Lower lobe of right lung (tissue), 2 donors: Measurements from ENCODE around the gene TXNRD3. TPM values are rescaled to one million over a fixed set of nuclear protein-coding genes. Genes with fewer than 3 reads are reported as not detected.
"Not testable (repeated sequence)": the region's sequence is repeated elsewhere in the genome, so short reads cannot be mapped to it uniquely, and the experiment has no call there.

Experiments
- ATAC-seq, 2 donors: fragments of 200-7000 bp; cut with Tn5 transposase; one replicate each; pipeline ENCODE4 v1.9.1; 2020 to 2022; ENCODE audit warnings: mild to moderate bottlenecking in 2 of 2, moderate library complexity in 2 of 2
- DNase-seq: peaks from one replicate; pipeline ENCODE4 v3.0.0-alpha.2; 2020
- H3K27ac ChIP-seq: fragments of 200-600 bp; one replicate; pipeline ENCODE4 v1.8.0; 2022
- H3K27me3 ChIP-seq: fragments of 200-600 bp; one replicate; pipeline ENCODE4 v1.8.0; 2022; ENCODE audit warnings: low read depth
- H3K36me3 ChIP-seq: fragments of 200-600 bp; one replicate; pipeline ENCODE4 v1.8.0; 2022; ENCODE audit warnings: mild to moderate bottlenecking
- H3K4me1 ChIP-seq: fragments of 200-600 bp; one replicate; pipeline ENCODE4 v1.8.0; 2022
- H3K4me3 ChIP-seq: fragments of 200-600 bp; one replicate; pipeline ENCODE4 v1.8.0; 2022; ENCODE audit warnings: mild to moderate bottlenecking
- H3K9me3 ChIP-seq: fragments of 200-600 bp; one replicate; pipeline ENCODE4 v1.8.0; 2022
- intact Hi-C: fragments of 100-400 bp; cut with DNase I; formaldehyde crosslinking; loops from one replicate; pipeline ENCODE4 v1.11.0; 2022
- total RNA-seq: library from RNA; stranded (reverse); fragmentation: NEBNext Ultra II Directional; extraction: Animal tissue kit (Norgen Biotek cat#: 25700); gene quantifications from one replicate; pipeline ENCODE4 v1.2.1, GENCODE V29; 2021
- TF ChIP-seq, protein P1 (sequence below): fragments of 200-600 bp; IDR thresholded peaks from one replicate; pipeline ENCODE4 v1.8.0; 2022; ENCODE audit warnings: antibody characterized with exemption, mild to moderate bottlenecking
- donor health status: DM: no; HTN: yes; CAD: no; lungs with severe emphysema.

The TXNRD3 gene
- total RNA-seq, 1 donor from 2014 or later: 8.7 TPM

- no peak for ATAC-seq
- no peak for DNase-seq
- Histone ChIP-seq H3K27me3 (no peaks in the 10 kb centered on the region), H3K4me1 (no peaks in the 10 kb centered on the region), H3K27ac (no peak overlapping the region), H3K36me3 (peaks cover 35% of the 10 kb centered on the region), H3K4me3 (no peak overlapping the region), H3K9me3 (no peaks in the 10 kb centered on the region)
- TF ChIP-seq, protein P1, sequence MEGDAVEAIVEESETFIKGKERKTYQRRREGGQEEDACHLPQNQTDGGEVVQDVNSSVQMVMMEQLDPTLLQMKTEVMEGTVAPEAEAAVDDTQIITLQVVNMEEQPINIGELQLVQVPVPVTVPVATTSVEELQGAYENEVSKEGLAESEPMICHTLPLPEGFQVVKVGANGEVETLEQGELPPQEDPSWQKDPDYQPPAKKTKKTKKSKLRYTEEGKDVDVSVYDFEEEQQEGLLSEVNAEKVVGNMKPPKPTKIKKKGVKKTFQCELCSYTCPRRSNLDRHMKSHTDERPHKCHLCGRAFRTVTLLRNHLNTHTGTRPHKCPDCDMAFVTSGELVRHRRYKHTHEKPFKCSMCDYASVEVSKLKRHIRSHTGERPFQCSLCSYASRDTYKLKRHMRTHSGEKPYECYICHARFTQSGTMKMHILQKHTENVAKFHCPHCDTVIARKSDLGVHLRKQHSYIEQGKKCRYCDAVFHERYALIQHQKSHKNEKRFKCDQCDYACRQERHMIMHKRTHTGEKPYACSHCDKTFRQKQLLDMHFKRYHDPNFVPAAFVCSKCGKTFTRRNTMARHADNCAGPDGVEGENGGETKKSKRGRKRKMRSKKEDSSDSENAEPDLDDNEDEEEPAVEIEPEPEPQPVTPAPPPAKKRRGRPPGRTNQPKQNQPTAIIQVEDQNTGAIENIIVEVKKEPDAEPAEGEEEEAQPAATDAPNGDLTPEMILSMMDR: no peak
- intact Hi-C loops: no loop called here
Observed at GRCh38 chr3:126630020-126630419, 24.9 kb downstream of the TXNRD3 start.

- intact Hi-C loops, ATAC-seq, H3K9me3 ChIP-seq, H3K27me3 ChIP-seq, DNase-seq, H3K27ac ChIP-seq, H3K4me3 ChIP-seq, H3K4me1 ChIP-seq: not testable (repeated sequence)
- peaks cover 27% of the 10 kb centered on the region for H3K36me3 ChIP-seq
Observed at GRCh38 chr3:126625735-126626134, 29.2 kb downstream of the TXNRD3 start.

DNA sequence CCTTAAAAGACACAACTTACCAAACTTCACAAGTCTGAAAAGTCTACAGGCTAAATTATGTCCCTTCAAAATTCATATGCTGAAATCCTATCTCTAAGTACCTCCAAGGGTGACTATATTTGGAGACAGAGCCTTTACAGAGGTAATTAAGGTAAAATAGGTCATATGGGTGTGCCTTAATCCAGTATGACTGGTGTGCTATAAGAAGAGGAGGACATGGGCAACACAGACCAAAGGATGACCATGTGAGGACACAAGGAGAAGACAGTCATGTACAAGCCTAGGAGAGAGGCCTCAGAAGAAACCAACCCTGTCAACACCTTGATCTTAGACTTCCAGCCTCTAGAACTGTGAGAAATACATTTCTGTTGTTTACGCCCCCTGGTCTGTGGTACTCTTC is 32.2 kb downstream of the TXNRD3 start:
- TF ChIP-seq, protein P1: no peak
- H3K27me3 ChIP-seq: no peaks in the 10 kb centered on the region
- H3K4me3 ChIP-seq: no peak overlapping the region
- intact Hi-C loops: no loop called here
- H3K9me3 ChIP-seq: no peaks in the 10 kb centered on the region
- H3K27ac ChIP-seq: no peak overlapping the region
- ATAC-seq (no peak), DNase-seq (no peak)
- H3K36me3 ChIP-seq: peaks cover 23% of the 10 kb centered on the region
- no peaks in the 10 kb centered on the region for H3K4me1 ChIP-seq

- intact Hi-C loops: no loop called here
- DNase-seq: no peak
Observed at GRCh38 chr3:126621627-126622345, 33.1 kb downstream of the TXNRD3 start.

DNA sequence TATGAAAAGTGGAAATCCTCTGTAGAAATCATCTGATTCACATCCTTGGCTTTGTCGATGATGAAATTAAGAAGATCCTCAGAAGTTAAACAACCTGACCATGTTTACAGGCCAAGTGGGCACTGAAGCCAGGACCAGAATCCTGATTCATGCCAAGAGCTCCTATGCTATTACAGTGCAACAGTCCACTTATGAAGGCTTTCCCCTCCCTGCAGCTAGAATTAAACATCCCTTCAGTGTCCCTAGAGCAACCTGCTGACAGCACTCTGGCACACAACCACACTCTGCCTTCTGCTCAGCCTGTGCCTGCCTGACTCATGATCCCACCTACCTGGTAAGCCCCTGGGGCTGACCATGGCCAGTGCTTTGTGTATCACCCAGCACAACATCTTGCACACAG is 33.8 kb downstream of the TXNRD3 start:
- ATAC-seq: no peak
- H3K4me3 ChIP-seq: no peak overlapping the region
- TF ChIP-seq, protein P1: no peak
- H3K27ac ChIP-seq: no peak overlapping the region
- H3K27me3 ChIP-seq: no peaks in the 10 kb centered on the region
- intact Hi-C loops: no loop called here
- DNase-seq: no peak
- H3K9me3 ChIP-seq: no peaks in the 10 kb centered on the region
- no peaks in the 10 kb centered on the region for H3K4me1 ChIP-seq
- peaks cover 12% of the 10 kb centered on the region for H3K36me3 ChIP-seq

More at GRCh38 chr3:126621627-126622345, 33.1 kb downstream of the TXNRD3 start:
- TF ChIP-seq, protein P1: no peak
- H3K9me3 ChIP-seq: no peaks in the 10 kb centered on the region
- H3K27ac ChIP-seq: no peak overlapping the region
- no peaks in the 10 kb centered on the region for H3K4me1 ChIP-seq
- ATAC-seq: no peak
- H3K36me3 ChIP-seq: peaks cover 15% of the 10 kb centered on the region
- no peaks in the 10 kb centered on the region for H3K27me3 ChIP-seq
- no peak overlapping the region for H3K4me3 ChIP-seq

DNA sequence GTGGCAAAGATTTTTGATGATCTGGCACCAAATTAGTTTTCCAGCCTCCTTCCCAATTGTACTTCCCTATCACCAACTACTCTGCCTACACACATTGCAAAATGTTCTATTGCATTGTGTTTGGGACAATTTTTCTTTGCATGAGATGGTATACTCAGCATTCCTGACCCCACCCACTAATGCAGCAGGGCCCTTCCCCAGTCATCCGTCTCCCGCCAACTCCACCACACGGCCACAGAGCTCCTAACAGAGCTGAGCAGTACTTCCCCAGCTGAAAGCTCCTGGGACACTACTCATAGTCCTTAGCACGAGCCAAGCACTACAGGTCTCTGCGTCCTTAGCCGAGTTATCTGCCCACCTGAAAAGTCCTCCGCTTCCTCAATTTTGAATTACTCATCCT is 34.2 kb downstream of the TXNRD3 start:
- H3K9me3 ChIP-seq: no peaks in the 10 kb centered on the region
- H3K4me3 ChIP-seq: no peak overlapping the region
- H3K27ac ChIP-seq: no peak overlapping the region
- DNase-seq (no peak), ATAC-seq (no peak)
- peaks cover 12% of the 10 kb centered on the region for H3K36me3 ChIP-seq
- no peaks in the 10 kb centered on the region for H3K4me1 ChIP-seq
- TF ChIP-seq, protein P1: no peak
- intact Hi-C loops: no loop called here
- no peaks in the 10 kb centered on the region for H3K27me3 ChIP-seq
